HUES48 (cell line): Measurements from ENCODE around the gene NPAS3.

Experiments used
- H3K27ac ChIP-seq: one replicate; pipeline ENCODE4 v1.7.0; 2013; ENCODE audit warnings: low read depth, low read length, inconsistent platforms
- H3K27me3 ChIP-seq: 2 replicates; pipeline ENCODE4 v1.6.1; 2013; ENCODE audit warnings: mild to moderate bottlenecking, low read length; ENCODE audit not compliant: control insufficient read depth, insufficient read depth
- H3K36me3 ChIP-seq: 2 replicates; pipeline ENCODE4 v1.6.1; 2013; ENCODE audit warnings: low read length; ENCODE audit not compliant: control insufficient read depth, insufficient read depth
- H3K4me1 ChIP-seq: 2 replicates; pipeline ENCODE4 v1.6.1; 2013; ENCODE audit warnings: mild to moderate bottlenecking, low read length; ENCODE audit not compliant: control insufficient read depth, insufficient read depth
- H3K4me3 ChIP-seq: 2 replicates; pipeline ENCODE4 v1.5.1; 2013; ENCODE audit warnings: mild to moderate bottlenecking, low read depth, low read length
- H3K9ac ChIP-seq: 2 replicates; pipeline ENCODE4 v1.6.1; 2013; ENCODE audit warnings: mild to moderate bottlenecking, low read depth, low read length, moderate library complexity
- H3K9me3 ChIP-seq: 2 replicates; pipeline ENCODE4 v1.6.1; 2013; ENCODE audit warnings: low read length; ENCODE audit not compliant: control insufficient read depth, insufficient read depth

The NPAS3 gene

DNA sequence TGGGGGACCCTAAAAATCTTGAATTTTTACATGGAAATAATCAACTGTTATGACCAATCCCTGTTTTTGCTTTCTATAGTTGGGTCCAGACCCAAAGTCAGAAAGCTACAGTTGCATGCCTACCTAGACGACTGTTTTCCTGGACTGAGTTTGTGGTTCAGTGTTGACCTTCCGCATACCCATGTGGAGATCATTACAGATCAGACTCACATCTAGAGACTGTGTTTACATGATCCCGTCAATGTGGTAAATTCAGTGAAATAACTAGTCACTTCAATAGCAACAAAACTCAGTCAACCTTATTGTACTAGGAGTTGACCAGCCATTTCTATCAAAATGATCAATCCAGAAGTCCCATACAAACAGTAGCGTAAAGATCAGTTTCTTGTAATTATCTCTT is 754.6 kb downstream of the NPAS3 start:
- Histone ChIP-seq H3K27ac (no peak overlapping the region), H3K9ac (no peak overlapping the region), H3K4me1 (no peaks in the 10 kb centered on the region), H3K36me3 (no peaks in the 10 kb centered on the region), H3K4me3 (no peak overlapping the region), H3K27me3 (no peaks in the 10 kb centered on the region), H3K9me3 (no peaks in the 10 kb centered on the region)

DNA sequence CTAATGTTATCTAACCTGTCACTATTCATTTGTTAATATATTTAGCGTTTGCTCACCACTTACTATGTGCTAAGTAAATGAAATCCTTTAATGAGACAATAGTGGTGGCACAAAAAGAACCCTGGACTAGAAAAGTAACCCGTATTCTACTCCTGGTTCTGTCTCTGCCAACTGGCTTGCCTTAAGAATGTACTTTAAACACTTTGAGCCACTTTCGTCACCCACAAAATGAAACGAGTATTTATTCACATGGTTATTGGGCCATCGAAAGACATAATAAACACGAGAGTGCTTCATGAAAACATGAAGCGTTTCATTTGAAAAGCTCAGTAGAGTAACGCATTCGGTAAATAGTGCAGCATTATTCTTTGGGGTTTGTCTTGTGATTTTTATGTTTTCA is 757.5 kb downstream of the NPAS3 start:
- Histone ChIP-seq H3K36me3 (no peaks in the 10 kb centered on the region), H3K9ac (no peak overlapping the region), H3K4me1 (no peaks in the 10 kb centered on the region), H3K4me3 (no peak overlapping the region), H3K9me3 (no peaks in the 10 kb centered on the region), H3K27ac (no peak overlapping the region), H3K27me3 (no peaks in the 10 kb centered on the region)

DNA sequence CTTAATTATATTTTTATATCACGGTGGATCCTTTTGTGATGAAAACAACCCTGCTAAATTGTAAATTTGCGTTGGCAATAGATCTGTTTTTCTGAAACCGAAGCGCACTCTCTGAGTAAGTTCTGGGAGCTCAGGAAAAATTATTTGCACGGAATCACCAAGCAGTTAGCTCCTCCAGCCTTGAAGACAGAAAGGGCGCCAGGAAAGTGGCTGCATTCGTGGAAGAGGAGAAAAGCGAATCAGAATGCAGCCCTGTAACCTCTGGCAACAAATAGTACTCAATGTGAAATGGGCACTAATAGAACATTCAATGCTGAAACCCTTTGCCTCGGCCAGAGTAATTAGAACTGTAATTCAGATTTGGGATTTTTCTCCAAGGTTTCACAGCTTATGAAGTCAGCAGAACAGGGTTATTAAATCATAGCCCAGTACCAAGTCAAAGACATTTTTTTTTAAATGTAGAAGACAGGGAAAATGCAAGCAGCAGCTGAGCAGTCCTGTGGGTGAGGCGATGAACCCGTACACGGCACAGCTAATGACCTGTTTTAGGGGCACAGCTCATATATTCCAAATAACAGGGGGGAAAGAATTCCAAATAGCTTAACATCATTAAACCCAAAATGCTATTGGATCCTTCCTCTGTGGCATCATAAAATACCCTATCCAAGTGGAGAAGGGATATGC is 760.8 kb downstream of the NPAS3 start:
- Histone ChIP-seq H3K4me1 (no peaks in the 10 kb centered on the region), H3K27ac (no peak overlapping the region), H3K9ac (no peak overlapping the region), H3K9me3 (no peaks in the 10 kb centered on the region), H3K36me3 (no peaks in the 10 kb centered on the region), H3K4me3 (no peak overlapping the region), H3K27me3 (no peaks in the 10 kb centered on the region)

DNA sequence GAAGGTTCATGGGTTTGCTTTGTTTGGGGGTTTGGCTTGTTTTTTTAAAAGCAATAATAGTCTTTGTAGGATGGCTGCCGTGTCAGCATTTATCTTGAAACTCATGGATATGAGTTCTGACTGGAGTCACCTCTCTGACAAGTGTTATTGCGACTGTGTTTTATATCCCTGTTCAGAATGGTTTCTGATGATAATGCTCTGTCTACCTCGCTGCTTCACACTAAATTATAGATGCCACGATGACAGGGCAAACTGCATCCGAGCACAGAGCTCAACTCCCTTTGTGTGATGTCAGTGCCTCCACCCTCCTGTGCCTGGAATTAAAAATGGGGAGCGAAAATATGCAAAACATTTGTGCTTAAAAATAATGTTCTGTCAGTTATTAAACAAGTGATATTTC is 761.4 kb downstream of the NPAS3 start:
- H3K4me1 ChIP-seq: no peaks in the 10 kb centered on the region

DNA sequence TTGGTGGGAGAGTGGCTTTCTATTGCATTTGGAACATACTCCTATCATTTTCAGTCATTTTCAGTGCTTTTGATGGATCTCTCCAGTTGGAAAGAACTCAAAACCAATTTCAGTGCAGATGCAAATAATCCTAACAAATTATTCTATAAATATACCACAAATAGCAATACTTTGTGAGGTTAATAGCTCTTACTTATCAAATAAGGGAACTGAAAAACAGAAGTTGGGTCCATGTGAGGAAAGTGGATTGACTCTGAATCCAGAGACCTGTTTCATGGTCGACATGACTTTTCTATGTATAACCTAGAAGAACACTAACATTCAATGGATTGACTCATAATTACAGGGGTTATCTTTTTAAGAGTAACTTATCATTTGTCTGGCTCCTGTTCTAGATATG is 763.6 kb downstream of the NPAS3 start:
- Histone ChIP-seq H3K36me3 (no peaks in the 10 kb centered on the region), H3K9me3 (no peaks in the 10 kb centered on the region), H3K9ac (no peak overlapping the region), H3K4me3 (no peak overlapping the region), H3K27me3 (no peaks in the 10 kb centered on the region), H3K27ac (no peak overlapping the region), H3K4me1 (peaks cover 7% of the 10 kb centered on the region; the same call in 1 of the 2 replicates)

More for the DNA sequence above, 761.4 kb downstream of the NPAS3 start:
- Histone ChIP-seq H3K9ac (no peak overlapping the region), H3K27ac (no peak overlapping the region), H3K36me3 (no peaks in the 10 kb centered on the region), H3K9me3 (no peaks in the 10 kb centered on the region), H3K27me3 (no peaks in the 10 kb centered on the region), H3K4me3 (no peak overlapping the region)

DNA sequence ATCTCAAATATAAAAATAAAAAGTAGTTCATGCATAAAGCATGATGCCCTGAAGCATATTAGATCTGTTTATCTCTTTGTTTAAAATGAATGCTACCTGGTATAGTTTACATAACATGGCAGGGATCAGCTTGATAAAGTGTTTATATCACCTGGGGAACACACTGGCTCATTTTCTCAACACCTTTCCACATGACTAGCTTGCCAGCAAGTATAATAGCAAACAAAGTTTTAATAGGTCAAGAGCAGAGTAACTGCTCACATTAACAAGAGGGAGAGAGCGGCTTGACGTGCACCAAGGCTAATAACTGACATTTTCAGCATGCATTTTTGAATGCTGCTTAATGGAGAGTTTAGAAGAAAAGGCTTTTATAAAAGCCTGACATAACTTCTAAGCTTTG is 765.8 kb downstream of the NPAS3 start:
- H3K4me1 ChIP-seq: peaks cover 10% of the 10 kb centered on the region; the same call in 1 of the 2 replicates

DNA sequence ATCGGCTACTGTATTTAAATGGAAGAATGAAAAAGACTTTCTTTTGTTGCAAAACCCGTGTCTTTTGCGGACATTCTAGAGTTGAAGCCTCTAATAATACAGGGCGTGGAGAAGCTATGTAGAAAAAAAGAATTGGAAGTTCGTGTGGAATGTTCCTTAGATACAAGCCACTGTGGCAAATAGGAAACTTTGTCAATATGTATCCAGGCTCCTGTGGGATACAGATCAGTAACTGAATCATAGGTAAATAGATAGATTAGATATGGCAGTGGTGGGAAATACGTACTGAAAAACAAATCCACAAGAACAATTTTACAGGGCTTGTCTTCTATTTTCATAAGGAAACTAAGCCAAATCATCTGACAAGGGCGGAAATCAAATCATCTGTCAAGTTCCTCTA is 766.8 kb downstream of the NPAS3 start:
- no peak overlapping the region for H3K9ac ChIP-seq
- H3K36me3 ChIP-seq: no peaks in the 10 kb centered on the region
- no peaks in the 10 kb centered on the region for H3K27me3 ChIP-seq
- H3K27ac ChIP-seq: no peak overlapping the region
- H3K9me3 ChIP-seq: no peaks in the 10 kb centered on the region
- peaks cover 10% of the 10 kb centered on the region; the same call in 1 of the 2 replicates for H3K4me1 ChIP-seq
- H3K4me3 ChIP-seq: no peak overlapping the region

More for the DNA sequence above, 765.8 kb downstream of the NPAS3 start:
- H3K27me3 ChIP-seq: no peaks in the 10 kb centered on the region
- H3K4me3 ChIP-seq: no peak overlapping the region
- no peak overlapping the region for H3K27ac ChIP-seq
- no peaks in the 10 kb centered on the region for H3K9me3 ChIP-seq
- no peak overlapping the region for H3K9ac ChIP-seq
- H3K36me3 ChIP-seq: no peaks in the 10 kb centered on the region

DNA sequence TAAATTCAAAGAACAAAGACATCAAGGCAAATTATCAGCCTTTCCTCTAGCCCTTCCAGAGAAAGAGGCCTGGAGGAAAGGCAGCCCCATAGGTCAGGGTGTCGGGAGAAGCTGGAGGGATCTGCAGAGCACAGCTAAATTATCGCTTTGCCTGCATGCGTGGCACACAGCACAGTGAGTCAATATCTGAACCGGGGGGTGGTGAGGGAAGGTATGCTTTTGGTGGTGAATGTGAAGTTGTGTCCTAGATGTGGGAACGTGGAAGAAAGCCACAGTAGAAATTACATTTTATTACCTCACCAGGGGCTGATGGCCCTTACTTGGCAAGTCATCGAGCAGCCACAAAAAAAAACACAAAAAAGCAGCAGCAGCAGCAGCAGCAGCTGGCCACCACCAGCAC is 769.0 kb downstream of the NPAS3 start:
- H3K9me3 ChIP-seq: no peaks in the 10 kb centered on the region
- H3K4me1 ChIP-seq: peaks cover 22% of the 10 kb centered on the region
- H3K9ac ChIP-seq: no peak overlapping the region
- no peaks in the 10 kb centered on the region for H3K27me3 ChIP-seq
- no peak overlapping the region for H3K4me3 ChIP-seq
- H3K27ac ChIP-seq: no peak overlapping the region
- no peaks in the 10 kb centered on the region for H3K36me3 ChIP-seq

DNA sequence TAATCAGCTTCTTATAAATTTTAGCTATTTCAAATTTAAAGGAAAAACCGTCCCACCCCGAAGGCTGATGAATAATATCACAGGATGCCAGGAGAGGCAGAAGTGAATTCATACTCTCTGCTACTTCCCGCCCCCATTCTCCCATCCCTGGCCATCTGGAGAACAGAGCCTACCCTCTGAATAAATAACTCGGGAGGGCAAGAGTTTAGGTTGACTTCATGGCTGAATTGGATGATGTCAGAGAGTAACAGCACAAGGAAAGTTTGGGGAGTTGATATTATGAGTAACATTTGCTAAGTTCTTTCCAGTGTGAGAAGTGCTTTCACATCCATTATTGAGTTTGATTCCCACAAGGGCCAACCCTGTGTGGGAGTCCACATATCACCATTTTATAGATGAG is 770.6 kb downstream of the NPAS3 start:
- no peaks in the 10 kb centered on the region for H3K27me3 ChIP-seq

DNA sequence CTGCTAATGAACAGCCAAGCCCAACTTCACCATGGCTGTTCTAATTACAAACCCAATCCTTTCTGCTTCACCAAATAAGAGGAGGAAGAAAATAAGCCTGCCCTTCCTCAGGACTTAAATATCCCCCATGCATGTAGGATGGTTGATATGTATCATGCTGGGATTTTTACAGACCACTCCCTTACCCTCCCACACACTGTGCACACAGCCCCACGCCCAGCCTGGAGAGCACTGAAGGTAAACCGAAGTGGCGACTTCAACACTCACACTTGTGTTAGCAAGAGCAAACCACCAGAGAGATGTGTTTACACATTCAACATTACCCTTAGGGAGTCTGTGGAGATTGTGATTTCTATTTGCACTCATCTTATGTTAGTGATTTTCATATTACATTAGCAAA is 771.0 kb downstream of the NPAS3 start:
- Histone ChIP-seq H3K27ac (no peak overlapping the region), H3K9ac (no peak overlapping the region), H3K4me1 (peaks cover 22% of the 10 kb centered on the region), H3K4me3 (no peak overlapping the region), H3K9me3 (no peaks in the 10 kb centered on the region), H3K36me3 (no peaks in the 10 kb centered on the region), H3K27me3 (no peaks in the 10 kb centered on the region)

More for the DNA sequence above, 770.6 kb downstream of the NPAS3 start:
- H3K27ac ChIP-seq: no peak overlapping the region
- H3K9me3 ChIP-seq: no peaks in the 10 kb centered on the region
- no peak overlapping the region for H3K4me3 ChIP-seq
- H3K9ac ChIP-seq: no peak overlapping the region
- peaks cover 22% of the 10 kb centered on the region for H3K4me1 ChIP-seq
- no peaks in the 10 kb centered on the region for H3K36me3 ChIP-seq

DNA sequence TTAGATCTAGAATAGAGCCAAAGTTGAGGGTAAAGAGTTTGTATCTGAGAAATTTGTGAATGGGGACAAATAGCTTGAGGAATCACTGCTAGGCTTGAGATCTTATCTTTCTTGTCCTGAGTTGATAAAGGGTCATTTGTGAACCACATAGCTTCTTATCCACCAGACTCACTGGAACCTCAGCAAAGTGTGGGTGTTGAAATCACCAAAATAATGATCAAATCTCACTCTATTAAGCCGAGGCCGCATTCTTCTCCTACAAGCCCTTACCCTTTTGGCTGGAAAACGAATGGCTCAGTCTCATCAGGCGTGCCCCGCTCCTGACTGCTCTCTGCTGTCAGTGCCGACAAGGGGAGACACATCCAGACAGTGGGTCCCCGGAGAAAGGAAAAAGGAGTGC is 771.6 kb downstream of the NPAS3 start:
- H3K4me1 ChIP-seq: peaks cover 22% of the 10 kb centered on the region
- no peaks in the 10 kb centered on the region for H3K9me3 ChIP-seq
- H3K27me3 ChIP-seq: no peaks in the 10 kb centered on the region
- no peaks in the 10 kb centered on the region for H3K36me3 ChIP-seq
- no peak overlapping the region for H3K27ac ChIP-seq
- H3K4me3 ChIP-seq: no peak overlapping the region
- H3K9ac ChIP-seq: no peak overlapping the region
